ENCODE measurements around the gene PRKCH. TPM values are rescaled to one million over a fixed set of nuclear protein-coding genes. Genes with fewer than 3 reads are reported as not detected.

The PRKCH gene
- total and polyA plus RNA-seq, 2 of the 13 experiments (the other 11 are each of a cell fraction or from before 2014, with no cell fraction given), result 0.48 to 1.3 TPM

- Histone ChIP-seq H3K4me2 (ENCODE audit: low read depth, low read length) (no peak overlapping the region), H4K20me1 (ENCODE audit: insufficient read depth, low read length) (no peaks in the 10 kb centered on the region), H3K27me3 (ENCODE audit: control insufficient read depth in 1 of 2, insufficient read depth in 2 of 2, low read length in 2 of 2) (no peaks in the 10 kb centered on the region), H2AFZ (ENCODE audit: low read length) (no peak overlapping the region), H3K9me3 (ENCODE audit: low read length) (no peaks in the 10 kb centered on the region), H3K9ac (ENCODE audit: insufficient read depth, low read depth, low read length) (no peak overlapping the region), H3K4me3 (replicated peaks in 1 of 3; ENCODE audit: insufficient read depth in 1 of 3, low read depth in 2 of 3, low read length in 3 of 3) (no peak overlapping the region), H3K79me2 (ENCODE audit: insufficient read depth, low read length) (no peaks in the 10 kb centered on the region), H3K4me1 (ENCODE audit: insufficient read depth, low read length) (peaks cover 44% of the 10 kb centered on the region), H3K36me3 (replicated peaks in 1 of 2; ENCODE audit: control insufficient read depth in 1 of 2, insufficient read depth in 2 of 2, low read length in 2 of 2) (no peaks in the 10 kb centered on the region), H3K27ac (ENCODE audit: extremely low read length, insufficient read depth, low read length) (no peak overlapping the region)
- CTCF ChIA-PET (ENCODE audit: low intra/inter-chr PET ratio, low total read pairs), result no interaction called here
- no peak for DNase-seq (ENCODE audit: low spot score)
- intact Hi-C loops (cut with micrococcal nuclease; ENCODE audit: unreplicated experiment), result no loop called here
- FAIRE-seq, result no peak
- no TSS peak for BruUV-seq (replicated peaks)
- ATAC-seq, result no peak
- POLR2A ChIA-PET, result interaction anchor here (1.6 kb wide), 1 partner anchor 95 kb away, joined by 3 read pairs; no protein-coding TSS in a partner anchor
- TF ChIP-seq CENPBD1 (CRISPR knock-in tag; IDR thresholded peaks at IDR 0.05; ENCODE audit: borderline replicate concordance, low read depth), result no peak
- TF ChIP-seq, protein P1, sequence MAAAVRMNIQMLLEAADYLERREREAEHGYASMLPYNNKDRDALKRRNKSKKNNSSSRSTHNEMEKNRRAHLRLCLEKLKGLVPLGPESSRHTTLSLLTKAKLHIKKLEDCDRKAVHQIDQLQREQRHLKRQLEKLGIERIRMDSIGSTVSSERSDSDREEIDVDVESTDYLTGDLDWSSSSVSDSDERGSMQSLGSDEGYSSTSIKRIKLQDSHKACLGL (CRISPR knock-in tag; IDR thresholded peaks at IDR 0.05), result no peak
- no peak for TF ChIP-seq ZNF10 (CRISPR knock-in tag; IDR thresholded peaks at IDR 0.05; ENCODE audit: borderline replicate concordance, low read depth)
- TF ChIP-seq KDM3A (CRISPR knock-in tag; IDR thresholded peaks at IDR 0.05; ENCODE audit: low read depth), result no peak
- no peak for TF ChIP-seq HMGXB3 (CRISPR knock-in tag; IDR thresholded peaks at IDR 0.05; ENCODE audit: borderline replicate concordance)
- TF ChIP-seq ZNF530 (CRISPR knock-in tag; IDR thresholded peaks at IDR 0.05; ENCODE audit: low read depth), result no peak
- no peak for TF ChIP-seq LCORL (IDR thresholded peaks at IDR 0.05)
- TF ChIP-seq LCORL (CRISPR knock-in tag; IDR thresholded peaks at IDR 0.05), result no peak
- TF ChIP-seq HHEX (CRISPR knock-in tag; IDR thresholded peaks at IDR 0.05), result no peak
- TF ChIP-seq ZSCAN25 (CRISPR knock-in tag; IDR thresholded peaks at IDR 0.05), result no peak
- TF ChIP-seq, protein P2, sequence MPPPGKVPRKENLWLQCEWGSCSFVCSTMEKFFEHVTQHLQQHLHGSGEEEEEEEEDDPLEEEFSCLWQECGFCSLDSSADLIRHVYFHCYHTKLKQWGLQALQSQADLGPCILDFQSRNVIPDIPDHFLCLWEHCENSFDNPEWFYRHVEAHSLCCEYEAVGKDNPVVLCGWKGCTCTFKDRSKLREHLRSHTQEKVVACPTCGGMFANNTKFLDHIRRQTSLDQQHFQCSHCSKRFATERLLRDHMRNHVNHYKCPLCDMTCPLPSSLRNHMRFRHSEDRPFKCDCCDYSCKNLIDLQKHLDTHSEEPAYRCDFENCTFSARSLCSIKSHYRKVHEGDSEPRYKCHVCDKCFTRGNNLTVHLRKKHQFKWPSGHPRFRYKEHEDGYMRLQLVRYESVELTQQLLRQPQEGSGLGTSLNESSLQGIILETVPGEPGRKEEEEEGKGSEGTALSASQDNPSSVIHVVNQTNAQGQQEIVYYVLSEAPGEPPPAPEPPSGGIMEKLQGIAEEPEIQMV (CRISPR knock-in tag; IDR thresholded peaks at IDR 0.05; ENCODE audit: low read depth), result no peak
- in situ Hi-C loops (cut with HindIII; ENCODE audit: extremely low pct_ligation_motif_present, low pct_unique_long_range_greater_than_20kb), result no loop called here
- 87% methylated on average over 3 of the region's 3 CpGs for WGBS (ENCODE audit: low lambda C conversion rate)
Observed at GRCh38 chr14:61466905-61467280, 145.5 kb downstream of the PRKCH start.
